Lower leg skin (tissue), 3 donors: Measurements from ENCODE around the gene CARD11.

ENCODE experiments used
- CTCF ChIP-seq, 3 donors: fragments of 450-650 bp; IDR thresholded peaks; one replicate each; pipeline ENCODE4 v1.5.1; 2016; ENCODE audit warnings: antibody characterized with exemption in 3 of 3, mild to moderate bottlenecking in 3 of 3, moderate library complexity in 2 of 3
- POLR2A ChIP-seq, 2 donors: fragments of 450-650 bp; IDR thresholded peaks; one replicate each; pipeline ENCODE4 v1.6.1; 2016 to 2017; ENCODE audit warnings: antibody characterized with exemption in 2 of 2, mild to moderate bottlenecking in 1 of 2, moderate library complexity in 1 of 2

GRCh38 chr7:3092468-3092867, 48.8 kb upstream of the CARD11 start:
- TF ChIP-seq CTCF (IDR thresholded peaks at IDR 0.05) (no peak), POLR2A (IDR thresholded peaks at IDR 0.05) (no peak)
